GM12878 (cell line): ENCODE results near the gene TOP2A.

ENCODE experiments used
- BCL11A ChIP-seq: IDR thresholded peaks from 2 replicates; pipeline ENCODE4 v1.6.1; 2011; ENCODE audit warnings: low read depth, low read length
- DPF2 ChIP-seq: fragments of 450-650 bp; IDR thresholded peaks from 2 replicates; pipeline ENCODE4 v1.6.1; 2017; ENCODE audit warnings: mild to moderate bottlenecking
- EP300 ChIP-seq, 2 experiments: fragments of 150-350 bp in 1 of 2; IDR thresholded peaks; 2 replicates each; pipeline ENCODE4 v1.6.1; 2011 to 2012; ENCODE audit warnings: low read depth in 2 of 2, low read length in 2 of 2, borderline replicate concordance in 1 of 2, improper control_type of control experiment in 1 of 2, inconsistent platforms in 1 of 2; ENCODE audit not compliant: control insufficient read depth in 1 of 2
- NR2C2 ChIP-seq: IDR thresholded peaks from 2 replicates; pipeline ENCODE4 v1.6.1; 2011; ENCODE audit warnings: borderline replicate concordance, low read depth; ENCODE audit not compliant: control insufficient read depth, insufficient read length
- POLR2A ChIP-seq: IDR thresholded peaks from 2 replicates; pipeline ENCODE4 v1.6.1; 2011; ENCODE audit warnings: low read depth, mild to moderate bottlenecking, low read length
- TF ChIP-seq, protein P1 (sequence below): fragments of 450-650 bp; formaldehyde crosslinking; IDR thresholded peaks from 2 replicates; pipeline ENCODE4 v1.4.0; 2022; ENCODE audit warnings: mild to moderate bottlenecking, moderate library complexity

DNA sequence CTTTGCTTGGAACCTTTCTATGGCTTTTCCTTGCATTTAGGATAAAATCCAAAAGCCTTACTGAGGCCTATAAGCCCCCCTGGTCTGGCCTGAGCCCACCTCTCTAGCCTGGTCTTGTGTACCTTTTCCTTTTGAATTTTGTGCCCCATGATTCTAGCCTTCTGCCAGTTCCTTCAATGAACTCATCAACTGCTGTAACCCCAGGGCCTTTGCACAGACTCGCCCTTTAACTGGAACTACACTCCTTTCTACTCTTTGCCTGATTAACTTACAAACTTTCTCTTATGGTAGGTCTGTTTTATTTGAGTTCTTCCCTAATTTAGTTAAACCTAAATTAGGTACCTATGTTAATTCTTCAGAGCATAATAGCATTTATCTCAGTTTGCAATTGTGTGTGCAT is 77.4 kb downstream of the TOP2A start:
- TF ChIP-seq POLR2A (no peak), EP300 (IDR thresholded peaks at IDR 0.05; ENCODE audit: borderline replicate concordance in 1 of 2, control insufficient read depth in 1 of 2, low read depth in 2 of 2, low read length in 2 of 2) (no peak), NR2C2 (no peak), BCL11A (no peak), DPF2 (no peak)
- TF ChIP-seq, protein P1, sequence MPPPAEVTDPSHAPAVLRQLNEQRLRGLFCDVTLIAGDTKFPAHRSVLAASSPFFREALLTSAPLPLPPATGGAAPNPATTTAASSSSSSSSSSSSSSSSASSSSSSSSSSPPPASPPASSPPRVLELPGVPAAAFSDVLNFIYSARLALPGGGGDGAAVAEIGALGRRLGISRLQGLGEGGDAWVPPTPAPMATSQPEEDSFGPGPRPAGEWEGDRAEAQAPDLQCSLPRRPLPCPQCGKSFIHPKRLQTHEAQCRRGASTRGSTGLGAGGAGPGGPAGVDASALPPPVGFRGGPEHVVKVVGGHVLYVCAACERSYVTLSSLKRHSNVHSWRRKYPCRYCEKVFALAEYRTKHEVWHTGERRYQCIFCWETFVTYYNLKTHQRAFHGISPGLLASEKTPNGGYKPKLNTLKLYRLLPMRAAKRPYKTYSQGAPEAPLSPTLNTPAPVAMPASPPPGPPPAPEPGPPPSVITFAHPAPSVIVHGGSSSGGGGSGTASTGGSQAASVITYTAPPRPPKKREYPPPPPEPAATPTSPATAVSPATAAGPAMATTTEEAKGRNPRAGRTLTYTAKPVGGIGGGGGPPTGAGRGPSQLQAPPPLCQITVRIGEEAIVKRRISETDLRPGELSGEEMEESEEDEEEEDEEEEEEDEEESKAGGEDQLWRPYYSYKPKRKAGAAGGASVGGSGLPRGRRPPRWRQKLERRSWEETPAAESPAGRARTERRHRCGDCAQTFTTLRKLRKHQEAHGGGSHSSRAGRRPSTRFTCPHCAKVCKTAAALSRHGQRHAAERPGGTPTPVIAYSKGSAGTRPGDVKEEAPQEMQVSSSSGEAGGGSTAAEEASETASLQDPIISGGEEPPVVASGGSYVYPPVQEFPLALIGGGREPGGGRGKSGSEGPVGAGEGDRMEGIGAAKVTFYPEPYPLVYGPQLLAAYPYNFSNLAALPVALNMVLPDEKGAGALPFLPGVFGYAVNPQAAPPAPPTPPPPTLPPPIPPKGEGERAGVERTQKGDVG (CRISPR knock-in tag) = no peak
